ENCODE results near the gene ZNF227. TPM values are rescaled to one million over a fixed set of nuclear protein-coding genes. Genes with fewer than 3 reads are reported as not detected.

Gene ZNF227
- 19.8 and 22.6 TPM in 2 replicates for total RNA-seq (2021)
- long read RNA-seq, transcript ZNF227-201 (6 exons, 3,043 nt), result major isoform, 9 of 52 reads
- long read RNA-seq, partial matches to known transcripts, result 4 of 52 reads
- long read RNA-seq, other reads (novel, unspliced or antisense), result 33 of 52 reads

DNA sequence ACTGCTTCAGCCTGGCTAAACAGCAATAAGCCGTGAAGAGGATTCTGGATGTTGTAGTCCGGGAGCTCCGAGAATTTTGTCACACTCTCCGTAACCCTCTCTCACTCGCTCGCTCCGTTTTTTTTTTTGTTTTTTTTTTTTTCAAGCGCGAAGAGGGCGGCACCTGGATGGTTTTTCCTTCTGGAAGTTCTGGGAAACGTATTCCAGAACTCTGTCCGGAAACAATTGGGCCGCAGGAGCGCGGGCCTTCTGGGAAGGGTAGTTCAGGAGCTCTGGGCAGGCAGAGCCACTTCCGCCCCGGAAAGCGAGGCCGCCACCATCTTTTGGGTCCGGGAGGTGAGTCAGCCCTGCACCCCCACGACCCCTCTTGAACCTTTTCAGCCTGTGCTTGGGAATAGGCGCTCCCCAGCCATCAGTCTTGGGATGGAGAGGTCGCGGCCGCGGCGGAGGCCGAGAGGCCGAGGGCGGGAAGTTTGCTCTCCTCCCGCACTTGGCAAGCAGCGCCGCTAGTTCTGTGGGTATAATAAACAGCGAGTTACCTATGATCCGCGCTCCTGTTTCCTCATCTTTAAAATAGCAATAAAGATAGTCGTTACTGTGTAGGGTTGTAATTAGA, at the start of gene ZNF227:
Gene ZNF227 (plus strand): TSS at position 283 of the 616 bp plus-strand sequence. CDS start 5,261 bp downstream, outside the sequence.
- no peak within 1 kb of the TSS for H4K5ac ChIP-seq (ENCODE audit: insufficient read length, low read depth, low read length)
- peaks cover 0 to 8% of the 10 kb centered on the region in 2 experiments; a peak in 3 of 5 replicates for H3K9me3 Mint-ChIP-seq
- H2BK15ac ChIP-seq (ENCODE audit: low read depth, low read length), result no peak within 1 kb of the TSS
- no peaks in the 10 kb centered on the region for H3K23me2 ChIP-seq (ENCODE audit: insufficient read length, low read depth, low read length, poor library complexity, severe bottlenecking)
- H3K4ac ChIP-seq (ENCODE audit: low read depth, low read length), result no peak within 1 kb of the TSS
- peak within 1 kb of the TSS; percentile 15 for H3K27ac ChIP-seq (ENCODE audit: insufficient read length, low read depth, low read length)
- WGBS (ENCODE audit: extremely low coverage, insufficient read length, low lambda C conversion rate), result no CpG with 5 or more reads among the region's 37 CpGs
- peaks cover 10 to 13% of the 10 kb centered on the region in 2 experiments for H3K4me1 Mint-ChIP-seq
- H3K18ac ChIP-seq (ENCODE audit: insufficient read length, low read depth, low read length), result no peak within 1 kb of the TSS
- no peaks in the 10 kb centered on the region for H3K79me2 ChIP-seq (ENCODE audit: insufficient read depth, low read length)
- peak within 1 kb of the TSS; percentile 65 for H3K9ac ChIP-seq (ENCODE audit: extremely low read depth, insufficient read length, low read length)
- peak within 1 kb of the TSS; percentile 83 to 94 for H3K4me3 Mint-ChIP-seq
- H2AFZ ChIP-seq (ENCODE audit: low read length), result no peak within 1 kb of the TSS
- no peak within 1 kb of the TSS for H2BK12ac ChIP-seq (ENCODE audit: insufficient read length, low read depth, low read length)
- no peaks in the 10 kb centered on the region for H4K20me1 ChIP-seq (ENCODE audit: control insufficient read depth, insufficient read depth, insufficient read length)
- H3K27me3 Mint-ChIP-seq (ENCODE audit: low read depth), result peaks cover 4% of the 10 kb centered on the region; the same call in 1 of the 2 replicates
- no peak within 1 kb of the TSS for H3K56ac ChIP-seq (ENCODE audit: insufficient read length, low read depth, low read length)
- H2BK5ac ChIP-seq (ENCODE audit: insufficient read length, low read length), result no peak within 1 kb of the TSS
- no peak within 1 kb of the TSS for H2BK20ac ChIP-seq (ENCODE audit: low read depth, low read length, poor library complexity, severe bottlenecking)
- no peak for TF ChIP-seq CTCF (conservative IDR thresholded peaks at IDR 0.05)
- H3K4me1 ChIP-seq (ENCODE audit: insufficient read depth, low read length), result no peaks in the 10 kb centered on the region
- no peak within 1 kb of the TSS for H3T11ph ChIP-seq (ENCODE audit: low read length)
- no peaks in the 10 kb centered on the region; the same call in 1 of the 2 replicates for H3K27me3 ChIP-seq (ENCODE audit: insufficient read depth, low read length)
- peak within 1 kb of the TSS; percentile 91 for H3K4me2 ChIP-seq (ENCODE audit: insufficient read depth, insufficient read length, low read length)
- peak within 1 kb of the TSS; percentile 81 to 94 (median 93) for H3K27ac Mint-ChIP-seq
- H4K91ac ChIP-seq (ENCODE audit: insufficient read length, low read depth, low read length), result no peak within 1 kb of the TSS
- H4K8ac ChIP-seq (replicated peaks; ENCODE audit: insufficient read length, low read depth, low read length), result no peak within 1 kb of the TSS
- no peak within 1 kb of the TSS for H3K14ac ChIP-seq (ENCODE audit: insufficient read depth, low read length)
- H2AK5ac ChIP-seq (ENCODE audit: insufficient read length, low read length), result no peak within 1 kb of the TSS
- H3K9me3 ChIP-seq (ENCODE audit: control insufficient read depth, low read depth, low read length), result no peaks in the 10 kb centered on the region
- H3K79me1 ChIP-seq (ENCODE audit: insufficient read depth, low read depth, low read length, poor library complexity, severe bottlenecking), result no peaks in the 10 kb centered on the region
- peak; percentile 94 for DNase-seq
- H3K36me3 Mint-ChIP-seq (ENCODE audit: insufficient read depth in 1 of 3, low read depth in 3 of 3), result peaks cover 21 to 25% (median 21%) of the 10 kb centered on the region in 3 experiments
- H2BK120ac ChIP-seq (ENCODE audit: low read depth, low read length, poor library complexity, severe bottlenecking), result no peak within 1 kb of the TSS
- H3K23ac ChIP-seq (ENCODE audit: insufficient read length, low read depth, low read length), result no peak within 1 kb of the TSS

Measured in H9 (cell line).